H9 (cell line): ENCODE results near the gene CDH4. TPM values are rescaled to one million over a fixed set of nuclear protein-coding genes. Genes with fewer than 3 reads are reported as not detected.

Experiments
- DNase-seq: peaks from one replicate; pipeline ENCODE4 v3.0.0-alpha.2; 2017
- H2AFZ ChIP-seq: one replicate; pipeline ENCODE4 v1.6.1; 2013; ENCODE audit warnings: mild to moderate bottlenecking, low read length, control low read depth, moderate library complexity
- H2AK5ac ChIP-seq: 2 replicates; pipeline ENCODE4 v1.6.1; 2013; ENCODE audit warnings: low read length, control low read depth, mixed read lengths; ENCODE audit not compliant: insufficient read length
- H2BK120ac ChIP-seq: one replicate; pipeline ENCODE4 v1.6.1; 2013; ENCODE audit warnings: low read depth, mild to moderate bottlenecking, low read length, control low read depth, inconsistent platforms; ENCODE audit not compliant: poor library complexity, severe bottlenecking
- H2BK12ac ChIP-seq: 2 replicates; pipeline ENCODE4 v1.6.1; 2013; ENCODE audit warnings: low read length, control low read depth, mixed read lengths, low read depth; ENCODE audit not compliant: insufficient read length
- H2BK15ac ChIP-seq: 2 replicates; pipeline ENCODE4 v1.6.1; 2013; ENCODE audit warnings: low read depth, low read length, control low read depth
- H2BK20ac ChIP-seq: one replicate; pipeline ENCODE4 v1.6.1; 2013; ENCODE audit warnings: low read depth, mild to moderate bottlenecking, low read length, control low read depth, inconsistent platforms; ENCODE audit not compliant: poor library complexity, severe bottlenecking
- H2BK5ac ChIP-seq: 2 replicates; pipeline ENCODE4 v1.6.1; 2013; ENCODE audit warnings: low read length, control low read depth, mixed read lengths; ENCODE audit not compliant: insufficient read length
- H3K14ac ChIP-seq: 2 replicates; pipeline ENCODE4 v1.6.1; 2013; ENCODE audit warnings: low read length, control low read depth; ENCODE audit not compliant: insufficient read depth
- H3K18ac ChIP-seq: 2 replicates; pipeline ENCODE4 v1.6.1; 2013; ENCODE audit warnings: low read depth, mild to moderate bottlenecking, mixed read lengths, low read length, control low read depth; ENCODE audit not compliant: insufficient read length
- H3K23ac ChIP-seq: 2 replicates; pipeline ENCODE4 v1.6.1; 2013; ENCODE audit warnings: low read length, control low read depth, mixed read lengths, low read depth; ENCODE audit not compliant: insufficient read length
- H3K23me2 ChIP-seq: 2 replicates; pipeline ENCODE4 v1.6.1; 2013; ENCODE audit warnings: low read depth, mild to moderate bottlenecking, mixed read lengths, low read length, control low read depth; ENCODE audit not compliant: insufficient read length, poor library complexity, severe bottlenecking
- H3K27ac ChIP-seq: 2 replicates; pipeline ENCODE4 v1.5.1; 2013; ENCODE audit warnings: low read length, control low read depth, mixed read lengths, low read depth; ENCODE audit not compliant: insufficient read length
- H3K27me3 ChIP-seq: 2 replicates; pipeline ENCODE4 v1.6.1; 2013; ENCODE audit warnings: low read length, control low read depth, inconsistent platforms; ENCODE audit not compliant: insufficient read depth
- H3K4ac ChIP-seq: 2 replicates; pipeline ENCODE4 v1.6.1; 2013; ENCODE audit warnings: low read depth, mild to moderate bottlenecking, control low read depth, inconsistent platforms, low read length, moderate library complexity
- H3K4me1 ChIP-seq: 2 replicates; pipeline ENCODE4 v1.6.1; 2013; ENCODE audit warnings: low read length, control low read depth, inconsistent platforms; ENCODE audit not compliant: insufficient read depth
- H3K4me2 ChIP-seq: 2 replicates; pipeline ENCODE4 v1.6.1; 2013; ENCODE audit warnings: low read length, control low read depth, mixed read lengths; ENCODE audit not compliant: insufficient read length, insufficient read depth
- H3K56ac ChIP-seq: 2 replicates; pipeline ENCODE4 v1.6.1; 2013; ENCODE audit warnings: low read depth, mild to moderate bottlenecking, mixed read lengths, low read length, control low read depth; ENCODE audit not compliant: insufficient read length
- H3K79me1 ChIP-seq: 2 replicates; pipeline ENCODE4 v1.6.1; 2013; ENCODE audit warnings: low read depth, mild to moderate bottlenecking, moderate library complexity, low read length, control low read depth, inconsistent platforms; ENCODE audit not compliant: insufficient read depth, poor library complexity, severe bottlenecking
- H3K79me2 ChIP-seq: 2 replicates; pipeline ENCODE4 v1.6.1; 2013; ENCODE audit warnings: low read length, control low read depth, inconsistent platforms; ENCODE audit not compliant: insufficient read depth
- H3K9ac ChIP-seq: 2 replicates; pipeline ENCODE4 v1.6.1; 2013; ENCODE audit warnings: low read length, control low read depth, mixed read lengths; ENCODE audit not compliant: insufficient read length; ENCODE audit errors: extremely low read depth
- H3K9me3 ChIP-seq: one replicate; pipeline ENCODE4 v1.6.1; 2013; ENCODE audit warnings: low read depth, low read length, inconsistent platforms; ENCODE audit not compliant: control insufficient read depth
- H3T11ph ChIP-seq: one replicate; pipeline ENCODE4 v1.6.1; 2013; ENCODE audit warnings: mild to moderate bottlenecking, low read length, control low read depth, inconsistent platforms
- H4K20me1 ChIP-seq: one replicate; pipeline ENCODE4 v1.6.1; 2013; ENCODE audit not compliant: control insufficient read depth, insufficient read length, insufficient read depth
- H4K5ac ChIP-seq: 2 replicates; pipeline ENCODE4 v1.6.1; 2013; ENCODE audit warnings: low read depth, mild to moderate bottlenecking, mixed read lengths, low read length, control low read depth; ENCODE audit not compliant: insufficient read length
- H4K8ac ChIP-seq: replicated peaks from 2 replicates; pipeline ENCODE4 v1.6.1; 2013; ENCODE audit warnings: low read length, control low read depth, mixed read lengths, low read depth; ENCODE audit not compliant: insufficient read length
- H4K91ac ChIP-seq: 2 replicates; pipeline ENCODE4 v1.6.1; 2013; ENCODE audit warnings: low read depth, mild to moderate bottlenecking, moderate library complexity, mixed read lengths, low read length, control low read depth; ENCODE audit not compliant: insufficient read length
- H3K27ac Mint-ChIP-seq, 3 experiments: 2 replicates in 2 of 3; 3 replicates in 1 of 3; pipeline ENCODE4 v1.8.0; 2020 to 2021; ENCODE audit warnings: mixed read lengths in 3 of 3, mild to moderate bottlenecking in 1 of 3, moderate library complexity in 1 of 3
- H3K27me3 Mint-ChIP-seq: 2 replicates; pipeline ENCODE4 v1.8.0; 2021; ENCODE audit warnings: low read depth, mild to moderate bottlenecking, moderate library complexity, mixed read lengths
- H3K36me3 Mint-ChIP-seq, 3 experiments: 2 replicates in 2 of 3; 3 replicates in 1 of 3; pipeline ENCODE4 v1.8.0; 2020 to 2021; ENCODE audit warnings: low read depth in 3 of 3, mixed read lengths in 3 of 3; ENCODE audit not compliant: insufficient read depth in 1 of 3
- H3K4me1 Mint-ChIP-seq, 2 experiments: 2 replicates each; pipeline ENCODE4 v1.8.0; 2020; ENCODE audit warnings: mixed read lengths in 2 of 2
- H3K4me3 Mint-ChIP-seq, 2 experiments: 2 replicates in 1 of 2; 3 replicates in 1 of 2; pipeline ENCODE4 v1.8.0; 2020 to 2021; ENCODE audit warnings: mild to moderate bottlenecking in 2 of 2, mixed read lengths in 2 of 2, moderate library complexity in 1 of 2
- H3K9me3 Mint-ChIP-seq, 2 experiments: 2 replicates in 1 of 2; 3 replicates in 1 of 2; pipeline ENCODE4 v1.8.0; 2020; ENCODE audit warnings: mild to moderate bottlenecking in 2 of 2, mixed read lengths in 2 of 2, moderate library complexity in 1 of 2
- CTCF ChIP-seq: fragments of 200-600 bp; sonication (generic); conservative IDR thresholded peaks from 3 replicates; pipeline ENCODE4 v1.8.0; 2021; ENCODE audit warnings: antibody characterized with exemption, mild to moderate bottlenecking
- WGBS: extraction: QIAGEN DNeasy Blood & Tissue Kit; methylation state at CpG from one replicate; pipeline ENCODE4 v1.1.7; 2013; ENCODE audit warnings: missing lambda C conversion rate, low lambda C conversion rate, mixed read lengths; ENCODE audit not compliant: insufficient read length; ENCODE audit errors: extremely low coverage; 5-methylcytosine and 5-hydroxymethylcytosine counted together
- total RNA-seq: library from RNA; stranded (reverse); gene quantifications from 2 replicates; pipeline ENCODE4 v1.2.1, GENCODE V29; 2021

CDH4 gene
- total RNA-seq, 1 experiment from 2014 or later = 3.0 TPM

DNA sequence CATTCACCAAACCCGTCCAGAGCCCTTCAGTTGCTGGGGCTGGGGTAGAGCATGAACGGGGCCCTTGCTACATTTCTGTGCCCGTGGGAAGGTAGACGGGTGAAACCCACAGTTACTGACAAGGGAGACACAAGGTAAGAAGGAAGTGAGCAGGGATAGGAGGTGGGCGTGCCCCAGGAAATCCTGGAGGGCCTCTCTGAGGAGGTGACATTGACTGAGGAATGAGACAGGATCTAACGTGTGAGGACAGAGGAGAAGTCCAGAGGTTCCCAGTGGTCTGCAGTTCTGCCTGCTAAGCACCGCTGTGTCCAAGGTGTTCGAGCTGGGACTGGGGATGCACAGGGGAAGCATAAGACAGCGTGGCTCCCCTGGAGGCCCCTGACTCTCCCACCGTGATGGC is 378.8 kb downstream of the CDH4 start:
- Mint-ChIP-seq H3K27me3 (peaks cover 30% of the 10 kb centered on the region), H3K4me3 (no peak overlapping the region), H3K9me3 (no peaks in the 10 kb centered on the region), H3K27ac (no peak overlapping the region; a peak in 2 of 7 replicates), H3K4me1 (peaks cover 6 to 16% of the 10 kb centered on the region in 2 experiments), H3K36me3 (no peaks in the 10 kb centered on the region; a peak in 1 of 7 replicates)
- no peak for DNase-seq
- Histone ChIP-seq H3K56ac (no peak overlapping the region), H2BK5ac (no peak overlapping the region), H4K8ac (no peak overlapping the region), H3K4me2 (no peak overlapping the region), H3K27me3 (peaks cover 4% of the 10 kb centered on the region; the same call in 1 of the 2 replicates), H3K14ac (no peak overlapping the region; the same call in 1 of the 2 replicates), H2AK5ac (no peak overlapping the region), H4K91ac (no peak overlapping the region), H3K18ac (no peak overlapping the region), H3K9ac (no peak overlapping the region), H3K23me2 (no peaks in the 10 kb centered on the region), H3K9me3 (no peaks in the 10 kb centered on the region), H2BK120ac (no peak overlapping the region), H3K4ac (no peak overlapping the region), H2BK12ac (no peak overlapping the region), H3K27ac (no peak overlapping the region), H3K79me2 (no peaks in the 10 kb centered on the region), H3T11ph (no peak overlapping the region), H3K23ac (no peak overlapping the region), H4K5ac (no peak overlapping the region), H3K4me1 (no peaks in the 10 kb centered on the region), H2AFZ (no peak overlapping the region), H3K79me1 (no peaks in the 10 kb centered on the region), H4K20me1 (no peaks in the 10 kb centered on the region), H2BK20ac (no peak overlapping the region), H2BK15ac (no peak overlapping the region)
- WGBS = no CpG with 5 or more reads among the region's 10 CpGs
- no peak for TF ChIP-seq CTCF
